Colon (tissue), 2 donors: ENCODE data around the gene HINT2.

Source experiments
- FAIRE-seq: peaks from 2 replicates; lab custom pipeline; 2012; peaks lifted over from hg19 to GRCh38; lab: Jason Lieb, UNC
- donor health status: control.
- donor health status: control.

The HINT2 gene

DNA sequence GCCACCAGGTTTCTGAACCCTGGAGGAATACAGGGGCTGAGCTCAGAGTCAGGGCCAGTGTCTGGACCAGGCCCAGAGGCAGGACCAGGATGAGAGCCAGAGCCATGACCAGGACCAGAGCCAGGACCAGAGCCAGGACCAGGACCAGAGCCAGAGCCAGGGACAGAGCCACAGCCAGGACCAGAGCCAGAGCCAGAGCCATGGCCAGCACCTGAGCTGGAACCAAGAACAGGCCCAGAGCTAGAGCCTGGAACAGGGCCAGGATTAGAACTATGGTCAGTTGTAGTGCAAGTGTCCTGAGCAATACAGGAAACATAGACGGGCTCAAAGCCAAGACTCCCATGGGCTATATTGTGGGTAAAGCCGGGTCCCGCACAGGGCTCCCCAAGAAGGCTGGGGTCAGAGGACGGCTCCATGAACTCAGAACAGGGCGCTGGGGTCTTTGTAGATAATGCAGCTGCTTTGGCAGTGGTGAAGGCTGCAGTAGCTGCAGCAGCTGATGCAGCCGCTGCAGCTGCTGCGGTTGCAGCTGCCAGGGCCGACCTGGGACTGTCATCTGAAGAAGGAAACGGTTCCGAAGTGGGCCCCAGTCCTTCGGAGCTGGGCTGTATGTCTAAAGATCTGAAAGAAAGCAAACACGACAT, 3.3 kb downstream of the HINT2 start:
- no peak for FAIRE-seq

- no peak for FAIRE-seq
These were observed 4.7 kb downstream of the HINT2 start for GRCh38 chr9:35810122-35810521.

DNA sequence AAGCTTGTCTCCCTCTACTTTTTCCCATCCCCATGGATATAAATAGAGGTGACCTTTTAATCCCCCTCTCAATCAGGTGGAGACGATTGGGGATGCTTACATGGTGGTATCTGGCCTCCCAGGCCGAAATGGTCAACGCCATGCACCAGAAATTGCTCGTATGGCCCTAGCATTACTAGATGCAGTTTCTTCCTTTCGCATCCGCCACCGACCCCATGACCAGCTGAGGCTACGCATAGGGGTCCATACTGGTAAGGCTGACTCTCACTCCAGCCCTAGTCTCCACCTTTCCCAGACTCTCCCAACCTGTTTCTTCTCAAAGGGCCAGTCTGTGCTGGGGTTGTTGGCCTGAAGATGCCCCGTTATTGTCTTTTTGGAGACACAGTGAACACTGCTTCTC, 6.4 kb downstream of the HINT2 start:
- FAIRE-seq = no peak

- FAIRE-seq = no peak
These were observed 8.7 kb downstream of the HINT2 start for GRCh38 chr9:35806101-35806500.

GRCh38 chr9:35801328-35802128, 13.3 kb downstream of the HINT2 start:
- FAIRE-seq = no peak

- no peak for FAIRE-seq
These were observed 14.3 kb downstream of the HINT2 start for GRCh38 chr9:35800530-35800929.

DNA sequence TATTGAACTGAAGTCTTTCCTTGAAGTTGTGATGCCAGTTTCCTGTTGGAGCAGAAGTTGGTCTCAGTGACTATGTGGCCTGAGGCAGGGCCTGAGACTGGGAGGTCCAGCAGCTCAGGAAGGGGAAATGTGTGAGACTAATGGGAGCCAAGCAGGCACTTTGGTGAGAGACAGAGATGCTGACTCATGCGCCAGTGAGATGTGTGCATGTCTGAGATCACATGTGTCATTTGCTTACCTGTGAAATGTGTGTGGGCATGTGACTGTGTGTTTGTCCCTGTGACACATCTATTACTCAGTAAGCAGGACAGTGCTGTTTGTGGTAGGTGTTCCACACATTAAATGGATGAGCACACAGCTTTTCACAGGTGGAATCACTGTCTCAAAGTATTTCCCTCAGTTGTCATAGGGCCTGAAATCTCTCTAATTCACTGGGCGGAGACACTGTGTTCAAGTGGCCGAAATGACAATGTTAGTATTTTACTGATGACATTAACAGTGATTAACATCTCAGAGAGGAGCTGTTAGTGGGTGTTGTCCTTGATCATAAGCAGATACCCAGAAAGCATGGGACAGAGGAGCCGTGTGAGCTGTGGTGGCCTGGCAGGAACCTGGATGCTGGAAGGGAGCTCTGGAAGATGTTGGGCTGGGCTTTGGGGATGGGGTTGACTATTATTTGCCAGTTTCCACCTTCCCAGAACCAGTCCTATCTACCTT, 16.0 kb downstream of the HINT2 start:
- no peak for FAIRE-seq

- FAIRE-seq = no peak
These were observed 17.3 kb downstream of the HINT2 start for GRCh38 chr9:35797311-35798109.

- no peak for FAIRE-seq
These were observed 19.1 kb downstream of the HINT2 start for GRCh38 chr9:35795695-35796094.

GRCh38 chr9:35793461-35793860, 21.4 kb downstream of the HINT2 start:
- no peak for FAIRE-seq

DNA sequence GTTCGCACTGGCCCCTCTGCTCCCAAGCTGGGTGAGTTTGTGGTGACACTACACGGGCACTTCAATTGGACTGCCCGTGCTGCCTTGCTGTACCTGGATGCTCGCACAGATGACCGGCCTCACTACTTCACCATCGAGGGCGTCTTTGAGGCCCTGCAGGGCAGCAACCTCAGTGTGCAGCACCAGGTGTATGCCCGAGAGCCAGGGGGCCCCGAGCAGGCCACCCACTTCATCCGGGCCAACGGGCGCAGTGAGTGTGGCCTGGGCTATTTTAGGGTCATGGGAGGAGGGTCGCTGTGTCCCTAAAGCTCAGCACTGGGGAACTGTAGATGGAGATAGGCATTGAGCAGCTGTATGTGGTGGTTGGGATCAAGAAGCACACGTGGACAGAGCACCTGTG, 22.0 kb downstream of the HINT2 start:
- no peak for FAIRE-seq

GRCh38 chr9:35792024-35792813, 22.6 kb downstream of the HINT2 start:
- FAIRE-seq = no peak

GRCh38 chr9:35791297-35791921, 23.4 kb downstream of the HINT2 start, which contains the start of gene NPR2:
TSS of gene NPR2 (plus strand) at chr9:35791591. CDS start at chr9:35792409, 818 bp downstream.
- FAIRE-seq = no peak

DNA sequence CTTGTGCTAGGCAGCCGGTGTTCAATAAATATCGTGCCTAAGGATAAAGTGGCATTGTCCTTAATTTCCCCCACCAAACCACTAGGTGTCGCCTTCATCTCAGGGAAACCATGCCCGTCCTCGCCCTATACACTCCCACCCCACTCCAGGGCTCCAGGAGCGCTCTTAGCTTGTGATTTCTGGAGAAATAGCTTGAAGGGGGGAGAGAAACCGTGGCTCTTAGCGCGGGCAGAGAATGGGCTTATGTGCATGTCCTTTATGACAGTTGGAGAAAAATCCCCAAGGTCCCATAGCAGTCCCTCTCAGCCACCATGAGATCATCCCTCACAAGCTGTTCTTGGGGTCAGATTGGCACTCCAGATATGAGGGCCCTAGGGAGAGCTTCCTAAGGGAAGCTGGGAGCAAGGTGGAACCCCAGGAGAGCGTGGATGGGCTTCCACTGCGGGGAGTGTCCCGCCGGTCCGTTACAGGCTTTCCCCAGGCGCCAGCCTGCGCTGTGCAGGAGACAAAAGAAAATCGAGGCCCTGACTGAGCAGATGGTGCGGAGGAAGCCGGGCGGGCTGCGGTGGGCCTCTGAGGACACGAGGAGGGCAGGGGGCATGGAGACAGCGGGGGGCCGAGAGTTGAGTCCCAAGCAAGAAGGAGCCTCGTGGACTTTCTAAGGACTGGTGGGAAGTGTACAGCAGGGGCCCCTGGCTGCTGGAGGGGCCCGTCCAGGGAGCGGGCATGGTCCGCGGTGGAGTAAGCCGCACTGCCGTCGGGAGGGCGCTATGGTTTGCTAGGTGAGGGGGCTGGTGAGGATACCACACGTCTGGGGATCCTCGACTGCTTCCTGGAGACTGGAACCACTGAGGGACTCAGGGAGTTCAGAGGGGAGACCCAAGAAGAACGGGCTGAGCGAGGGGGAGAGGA, 24.2 kb downstream of the HINT2 start:
- no peak for FAIRE-seq

GRCh38 chr9:35790025-35790384, 24.8 kb downstream of the HINT2 start:
- FAIRE-seq = no peak

DNA sequence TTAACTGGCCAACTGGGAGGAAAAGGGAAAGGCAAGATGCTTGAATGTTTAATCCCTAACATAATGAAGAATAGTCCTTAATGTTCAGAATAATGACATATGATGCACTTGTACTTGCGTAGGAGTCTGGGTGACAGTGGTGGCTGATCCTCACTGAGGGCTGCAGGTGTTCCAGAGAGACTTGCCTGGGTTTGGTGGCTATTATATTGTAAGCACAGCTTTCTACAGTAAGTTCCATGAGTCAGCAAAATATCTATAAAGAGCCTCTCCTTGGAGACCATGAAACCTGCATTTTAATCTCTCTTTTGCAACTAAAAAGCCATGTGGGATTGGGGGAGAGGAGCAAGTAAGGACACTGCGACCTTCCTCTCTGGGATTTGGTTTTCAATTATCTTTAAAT, 25.3 kb downstream of the HINT2 start:
- FAIRE-seq = no peak

DNA sequence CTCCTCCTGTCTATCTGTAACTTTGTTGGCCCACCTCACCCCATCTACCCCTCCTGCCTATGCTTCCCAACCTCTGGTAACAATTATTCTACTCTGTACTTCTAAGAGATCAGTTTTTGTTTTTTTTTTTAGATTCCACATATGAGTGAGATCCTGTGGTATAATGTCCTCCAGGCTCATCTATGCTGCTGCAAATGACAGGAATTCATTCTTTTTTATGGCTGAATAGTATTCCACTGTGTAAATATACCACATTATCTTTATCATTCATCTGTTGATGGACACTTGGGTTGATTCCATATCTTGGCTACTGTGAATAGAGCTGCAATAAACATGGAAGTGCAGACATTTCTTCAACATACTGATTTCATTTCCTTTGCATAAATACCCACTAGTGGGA, 31.4 kb downstream of the HINT2 start:
- peak; percentile 43 for FAIRE-seq

DNA sequence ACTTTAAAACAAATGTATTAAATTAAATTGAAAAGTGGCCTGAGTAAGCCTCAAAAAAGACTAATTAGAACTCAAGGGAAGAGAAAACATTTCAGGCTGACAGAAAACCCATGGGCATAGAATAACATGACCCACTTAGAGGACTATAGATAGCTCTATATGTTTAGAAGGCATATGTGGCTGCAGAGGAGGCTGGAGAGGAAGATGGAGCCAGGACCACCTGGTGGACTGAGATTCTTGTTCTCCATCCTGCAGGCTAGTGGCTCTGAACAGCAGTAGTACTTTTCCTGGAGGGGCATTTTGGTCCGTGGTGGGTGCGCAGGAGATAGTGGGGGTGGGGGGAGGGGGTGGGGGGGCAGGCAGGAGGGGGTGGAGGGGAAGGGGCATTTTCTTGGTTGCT, 33.8 kb downstream of the HINT2 start:
- no peak for FAIRE-seq

DNA sequence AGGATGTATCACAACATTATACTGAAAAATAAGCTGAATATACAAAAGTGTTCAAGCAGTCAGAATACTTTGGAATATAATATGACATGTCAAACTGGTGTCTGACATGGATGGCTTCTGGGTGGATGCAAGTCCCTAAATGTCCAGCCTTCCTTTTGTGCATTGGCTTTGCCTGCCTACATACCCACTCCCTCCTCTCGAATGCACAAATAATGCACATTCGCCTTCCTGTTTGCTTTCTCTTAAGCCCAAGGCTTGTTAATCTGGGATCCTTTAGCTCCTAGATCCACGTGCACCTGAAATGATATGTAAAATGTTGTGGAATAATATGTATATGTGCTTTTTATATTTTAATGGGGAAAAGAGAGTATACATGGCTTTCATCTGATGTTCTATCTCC, 36.3 kb downstream of the HINT2 start:
- no peak for FAIRE-seq

DNA sequence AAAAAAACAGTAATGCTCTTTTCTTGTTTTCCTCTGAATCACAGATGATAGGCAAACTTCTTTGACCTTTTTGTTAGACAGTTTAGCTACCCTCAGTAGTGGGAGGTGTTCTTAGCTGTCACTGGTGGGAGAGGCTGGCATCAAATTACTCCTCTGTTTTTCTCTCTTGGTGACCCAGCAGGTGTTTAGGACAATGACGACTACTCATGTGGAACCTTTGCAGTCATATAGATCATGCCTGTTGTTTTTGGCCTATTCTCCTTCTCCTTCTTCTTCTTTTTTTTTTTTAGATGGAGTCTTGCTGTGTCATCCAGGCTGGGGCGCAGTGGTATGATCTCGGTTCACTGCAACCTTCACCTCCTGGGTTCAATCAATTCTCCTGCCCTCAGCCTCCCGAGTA, 38.8 kb downstream of the HINT2 start:
- FAIRE-seq = no peak
